ENCODE results near the gene LCE7A.

LCE7A gene

DNA sequence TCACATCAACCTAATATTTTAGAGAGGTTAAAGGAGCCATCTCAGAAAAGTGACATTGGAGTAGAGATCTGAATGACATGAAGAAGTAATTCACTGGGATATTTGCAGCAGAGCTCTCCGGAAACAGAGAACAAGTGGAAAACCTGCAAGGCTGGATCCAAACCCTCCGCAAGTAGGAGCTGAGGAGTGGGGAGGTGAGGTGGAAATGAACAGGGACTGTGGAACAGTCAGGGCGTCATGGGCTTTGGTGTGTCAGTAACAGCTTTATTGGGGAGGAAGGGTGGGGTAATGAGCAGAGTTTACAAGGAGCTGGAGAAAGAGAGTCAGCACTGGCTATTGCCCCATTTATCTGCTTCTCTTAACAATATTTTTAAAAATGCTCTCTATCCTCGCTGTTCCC, 39.2 kb downstream of the LCE7A start:
- WGBS, 2 experiments = 61 to 67% methylated on average over 4 of the region's 4 CpGs
- H3K9me3 ChIP-seq (ENCODE audit: control insufficient read depth, low read length) = no peaks in the 10 kb centered on the region
- no peaks in the 10 kb centered on the region for H3K36me3 ChIP-seq (ENCODE audit: control insufficient read depth, insufficient read depth, low read length)
- H3K27ac ChIP-seq (ENCODE audit: insufficient read depth, low read depth, low read length, poor library complexity, severe bottlenecking) = no peak overlapping the region
- no peaks in the 10 kb centered on the region for H3K27me3 ChIP-seq (ENCODE audit: control insufficient read depth, insufficient read depth, low read length, poor library complexity, severe bottlenecking)
- no peaks in the 10 kb centered on the region for H3K4me1 ChIP-seq (ENCODE audit: control insufficient read depth, insufficient read depth, low read length)
- no peak overlapping the region for H3K4me3 ChIP-seq (ENCODE audit: insufficient read depth, low read depth, low read length)

DNA sequence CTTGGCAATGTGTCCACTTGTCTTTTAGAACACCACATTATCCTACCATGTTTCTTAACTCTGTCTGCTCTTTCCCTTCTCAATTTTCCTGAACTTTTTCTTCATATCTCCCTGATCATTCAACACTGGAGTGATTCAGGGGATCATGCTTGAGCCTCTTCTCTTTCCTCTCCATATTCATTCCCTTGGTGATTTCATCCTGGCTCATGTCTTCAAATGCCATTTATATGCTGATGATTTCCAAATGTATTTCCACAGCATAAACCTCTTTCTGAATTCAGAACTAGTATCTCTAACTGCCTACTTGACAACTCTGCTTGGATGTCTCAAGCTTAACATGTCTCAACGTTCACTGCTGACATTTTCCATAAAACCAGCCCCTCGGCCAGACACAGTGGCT, 40.1 kb downstream of the LCE7A start:
- H3K9me3 ChIP-seq (ENCODE audit: control insufficient read depth, low read length) = peaks cover 1% of the 10 kb centered on the region
- no peaks in the 10 kb centered on the region for H3K36me3 ChIP-seq (ENCODE audit: control insufficient read depth, insufficient read depth, low read length)
- no peak overlapping the region for H3K4me3 ChIP-seq (ENCODE audit: insufficient read depth, low read depth, low read length)
- H3K27ac ChIP-seq (ENCODE audit: insufficient read depth, low read depth, low read length, poor library complexity, severe bottlenecking) = no peak overlapping the region
- H3K4me1 ChIP-seq (ENCODE audit: control insufficient read depth, insufficient read depth, low read length) = no peaks in the 10 kb centered on the region
- H3K27me3 ChIP-seq (ENCODE audit: control insufficient read depth, insufficient read depth, low read length, poor library complexity, severe bottlenecking) = no peaks in the 10 kb centered on the region
- 54 to 55% methylated on average over 2 of the region's 2 CpGs for WGBS, 2 experiments

DNA sequence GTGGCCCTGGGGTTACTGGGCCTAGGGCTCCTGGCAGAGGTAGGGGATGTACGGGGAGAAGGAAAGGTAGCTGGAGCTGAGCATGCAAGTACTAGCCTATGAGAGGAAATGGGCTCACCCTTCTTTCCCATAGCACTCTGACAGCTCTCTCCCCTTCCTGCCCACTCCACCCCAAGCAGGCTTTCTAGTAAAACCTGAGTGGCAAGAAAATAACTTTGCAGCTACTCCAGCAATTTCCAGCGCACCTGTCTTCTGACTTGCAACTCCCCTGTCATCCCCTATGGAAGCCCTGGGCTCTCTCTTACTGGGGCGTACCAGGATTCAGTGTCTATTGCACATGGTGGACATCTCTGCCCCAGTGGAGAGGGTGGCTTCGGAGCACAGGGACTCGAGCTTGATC, 41.8 kb downstream of the LCE7A start:
- 74 to 76% methylated on average over 5 of the region's 5 CpGs for whole genome bisulfite sequencing, 2 experiments
- H3K27me3 ChIP-seq (ENCODE audit: control insufficient read depth, insufficient read depth, low read length, poor library complexity, severe bottlenecking) = no peaks in the 10 kb centered on the region
- no peaks in the 10 kb centered on the region for H3K36me3 ChIP-seq (ENCODE audit: control insufficient read depth, insufficient read depth, low read length)
- no peaks in the 10 kb centered on the region for H3K4me1 ChIP-seq (ENCODE audit: control insufficient read depth, insufficient read depth, low read length)
- H3K27ac ChIP-seq (ENCODE audit: insufficient read depth, low read depth, low read length, poor library complexity, severe bottlenecking) = no peak overlapping the region
- no peak overlapping the region for H3K4me3 ChIP-seq (ENCODE audit: insufficient read depth, low read depth, low read length)
- H3K9me3 ChIP-seq (ENCODE audit: control insufficient read depth, low read length) = peaks cover 2% of the 10 kb centered on the region

DNA sequence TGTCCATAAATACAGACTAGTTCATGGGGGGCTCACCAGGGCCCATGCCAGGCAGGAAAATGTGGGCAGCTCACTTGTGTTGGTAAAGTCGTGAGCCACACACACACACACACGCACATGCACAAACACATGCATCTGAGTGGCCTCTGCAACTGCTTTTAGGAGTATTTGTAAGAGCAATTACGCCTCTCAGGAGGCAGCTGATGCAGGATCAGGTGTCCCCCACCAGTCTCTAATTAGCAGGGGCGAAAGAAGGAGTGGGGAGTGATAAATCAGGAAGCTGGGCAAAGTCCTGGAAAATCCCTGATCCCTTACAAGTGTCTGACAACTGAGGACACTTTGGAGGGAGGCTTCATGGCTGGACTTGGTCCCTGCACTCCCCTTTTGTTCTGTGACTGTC, 42.8 kb downstream of the LCE7A start:
- Histone ChIP-seq H3K27ac (ENCODE audit: insufficient read depth, low read depth, low read length, poor library complexity, severe bottlenecking) (no peak overlapping the region), H3K4me1 (ENCODE audit: control insufficient read depth, insufficient read depth, low read length) (no peaks in the 10 kb centered on the region), H3K27me3 (ENCODE audit: control insufficient read depth, insufficient read depth, low read length, poor library complexity, severe bottlenecking) (no peaks in the 10 kb centered on the region), H3K9me3 (ENCODE audit: control insufficient read depth, low read length) (peaks cover 2% of the 10 kb centered on the region), H3K36me3 (ENCODE audit: control insufficient read depth, insufficient read depth, low read length) (no peaks in the 10 kb centered on the region), H3K4me3 (ENCODE audit: insufficient read depth, low read depth, low read length) (no peak overlapping the region)
- WGBS, 2 experiments = 50 to 52% methylated on average over 4 of the region's 4 CpGs

DNA sequence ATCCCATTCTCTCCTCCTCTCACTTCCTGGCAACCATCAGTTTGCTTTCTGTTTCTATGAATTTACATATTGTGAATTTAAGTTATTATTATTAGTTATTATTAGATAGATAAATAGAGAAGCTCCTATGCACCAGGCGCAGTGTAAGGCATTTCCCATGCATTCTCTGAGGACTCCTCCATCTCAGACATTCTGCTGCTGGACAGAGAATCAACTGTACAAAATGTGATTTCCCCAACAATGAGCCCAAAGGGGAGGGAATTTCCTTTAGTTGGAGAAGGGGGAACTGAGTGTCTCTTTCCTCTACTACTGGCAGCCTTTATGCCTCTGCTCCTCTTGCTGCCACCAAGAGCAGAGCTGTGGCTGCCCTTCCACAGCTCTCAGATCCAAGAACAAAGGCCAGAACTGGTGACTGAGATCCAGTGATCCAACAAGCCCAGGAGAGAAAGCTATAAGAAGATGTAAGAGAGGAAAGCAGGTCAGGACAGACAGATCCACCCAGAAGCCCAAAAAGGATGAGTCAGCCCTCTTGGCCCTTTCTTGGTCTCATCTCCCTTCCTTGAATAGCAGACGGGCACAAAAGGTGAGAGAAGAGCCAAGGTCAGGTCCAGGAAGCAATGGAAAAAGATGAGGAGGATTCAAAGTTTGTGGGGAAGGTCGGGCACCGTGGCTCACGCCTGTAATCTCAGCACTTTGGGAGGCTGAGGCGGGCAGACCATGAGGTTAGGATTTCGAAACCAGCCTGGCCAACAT, 45.1 kb downstream of the LCE7A start:
- Histone ChIP-seq H3K4me1 (ENCODE audit: control insufficient read depth, insufficient read depth, low read length) (no peaks in the 10 kb centered on the region), H3K36me3 (ENCODE audit: control insufficient read depth, insufficient read depth, low read length) (no peaks in the 10 kb centered on the region), H3K9me3 (ENCODE audit: control insufficient read depth, low read length) (peaks cover 10% of the 10 kb centered on the region), H3K27ac (ENCODE audit: insufficient read depth, low read depth, low read length, poor library complexity, severe bottlenecking) (no peak overlapping the region), H3K4me3 (ENCODE audit: insufficient read depth, low read depth, low read length) (no peak overlapping the region), H3K27me3 (ENCODE audit: control insufficient read depth, insufficient read depth, low read length, poor library complexity, severe bottlenecking) (no peaks in the 10 kb centered on the region)
- 71 to 81% methylated on average over 6 to 7 of the region's 7 CpGs for WGBS, 2 experiments

DNA sequence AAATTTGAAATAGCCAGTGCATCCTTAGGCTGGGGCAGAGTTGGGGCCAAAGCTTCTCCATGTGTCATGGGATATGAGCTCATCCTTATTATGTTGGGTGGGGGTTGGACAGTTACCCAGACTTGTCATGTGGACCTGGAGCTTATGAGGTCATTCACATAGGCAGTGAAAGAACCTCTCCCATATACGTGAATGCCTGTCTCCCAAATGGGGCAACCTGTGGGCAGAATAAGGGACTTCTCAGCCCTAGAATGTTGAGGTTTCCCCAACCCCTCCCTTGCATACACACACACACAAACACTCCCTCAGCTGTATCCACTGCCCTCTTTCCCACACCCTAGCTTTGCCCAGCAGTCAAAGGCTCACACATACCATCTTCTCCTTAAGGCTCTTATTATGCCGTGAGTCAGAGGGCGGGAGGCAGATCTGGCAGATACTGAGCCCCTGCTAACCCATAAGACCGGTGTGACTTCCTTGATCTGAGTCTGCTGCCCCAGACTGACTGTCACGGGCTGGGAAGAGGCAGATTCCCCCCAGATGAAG, 46.3 kb downstream of the LCE7A start:
- Histone ChIP-seq H3K4me1 (ENCODE audit: control insufficient read depth, insufficient read depth, low read length) (no peaks in the 10 kb centered on the region), H3K36me3 (ENCODE audit: control insufficient read depth, insufficient read depth, low read length) (no peaks in the 10 kb centered on the region), H3K27ac (ENCODE audit: insufficient read depth, low read depth, low read length, poor library complexity, severe bottlenecking) (no peak overlapping the region), H3K9me3 (ENCODE audit: control insufficient read depth, low read length) (peaks cover 10% of the 10 kb centered on the region), H3K27me3 (ENCODE audit: control insufficient read depth, insufficient read depth, low read length, poor library complexity, severe bottlenecking) (no peaks in the 10 kb centered on the region), H3K4me3 (ENCODE audit: insufficient read depth, low read depth, low read length) (no peak overlapping the region)
- 65 to 67% methylated on average over 5 of the region's 5 CpGs for WGBS, 2 experiments

DNA sequence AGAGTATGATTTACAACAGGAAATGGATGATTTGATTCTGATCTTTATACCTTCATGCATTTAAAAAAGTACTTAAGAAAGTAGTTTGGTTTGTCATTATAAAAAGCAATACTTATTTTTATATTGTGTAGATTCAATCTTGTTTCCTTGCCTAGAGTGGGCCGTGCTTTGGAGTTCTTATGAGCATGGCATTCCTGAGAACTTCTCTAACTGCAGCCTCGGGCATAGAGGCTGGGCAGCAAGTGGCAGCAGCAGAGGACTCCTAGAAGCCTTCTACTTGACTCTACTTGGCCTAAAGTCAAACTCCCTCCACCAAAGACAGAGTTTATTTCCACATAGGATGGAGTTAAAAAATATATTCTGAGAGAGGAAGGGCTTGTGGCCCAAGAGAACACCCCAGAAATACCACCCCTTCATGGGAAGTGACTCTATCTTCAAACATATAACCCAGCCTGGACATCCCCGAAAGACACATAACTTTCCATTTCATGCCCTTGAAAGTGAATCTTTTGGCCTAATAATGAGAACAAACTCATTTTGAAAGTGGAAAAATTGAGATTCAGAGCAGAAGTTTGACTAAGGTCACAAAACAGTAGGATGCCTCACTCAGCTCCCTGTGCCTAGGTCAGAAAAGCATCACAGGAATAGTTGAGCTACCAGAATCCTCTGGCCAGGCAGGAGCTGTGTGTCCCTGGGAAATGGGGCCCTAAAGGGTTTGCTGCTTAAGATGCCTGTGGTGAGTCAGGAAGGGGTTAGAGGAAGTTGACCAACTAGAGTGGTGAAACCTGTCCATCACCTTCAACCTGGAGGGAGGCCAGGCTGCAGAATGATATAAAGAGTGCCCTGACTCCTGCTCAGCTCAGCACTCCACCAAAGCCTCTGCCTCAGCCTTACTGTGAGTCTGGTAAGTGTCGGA, 48.1 kb downstream of the LCE7A start, which contains the start of gene IVL:
IVL (plus strand) TSS at position 861 of the 916 bp plus-strand sequence. CDS start 1,252 bp downstream, outside the sequence.
- H3K27ac ChIP-seq (ENCODE audit: insufficient read depth, low read depth, low read length, poor library complexity, severe bottlenecking) = no peak within 1 kb of the TSS
- peaks cover 13% of the 10 kb centered on the region for H3K9me3 ChIP-seq (ENCODE audit: control insufficient read depth, low read length)
- no peak within 1 kb of the TSS for H3K4me3 ChIP-seq (ENCODE audit: insufficient read depth, low read depth, low read length)
- no peaks in the 10 kb centered on the region for H3K4me1 ChIP-seq (ENCODE audit: control insufficient read depth, insufficient read depth, low read length)
- WGBS, 2 experiments = 66 to 68% methylated on average over 4 of the region's 4 CpGs
- no peaks in the 10 kb centered on the region for H3K36me3 ChIP-seq (ENCODE audit: control insufficient read depth, insufficient read depth, low read length)
- no peaks in the 10 kb centered on the region for H3K27me3 ChIP-seq (ENCODE audit: control insufficient read depth, insufficient read depth, low read length, poor library complexity, severe bottlenecking)

DNA sequence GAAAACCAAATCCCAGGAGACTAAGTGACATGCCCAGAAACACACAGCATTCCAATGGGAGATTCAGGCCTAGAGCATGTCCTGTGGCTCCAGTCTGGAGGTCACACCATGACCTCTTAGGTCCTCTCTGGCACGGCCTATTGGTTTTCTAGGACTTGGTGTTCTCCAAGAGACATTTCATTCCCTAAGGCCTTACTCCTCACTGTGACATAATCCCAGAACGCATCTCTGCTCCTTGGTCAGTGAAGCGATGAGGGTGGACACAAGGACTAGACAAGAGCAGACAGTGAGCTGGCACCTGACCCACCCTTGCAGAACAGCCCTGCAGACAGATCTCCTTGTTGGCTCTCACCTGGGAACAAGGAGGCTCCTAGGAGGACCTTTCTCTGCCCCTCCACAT, 49.4 kb downstream of the LCE7A start:
- Histone ChIP-seq H3K27me3 (ENCODE audit: control insufficient read depth, insufficient read depth, low read length, poor library complexity, severe bottlenecking) (no peaks in the 10 kb centered on the region), H3K4me3 (ENCODE audit: insufficient read depth, low read depth, low read length) (no peak overlapping the region), H3K36me3 (ENCODE audit: control insufficient read depth, insufficient read depth, low read length) (no peaks in the 10 kb centered on the region), H3K27ac (ENCODE audit: insufficient read depth, low read depth, low read length, poor library complexity, severe bottlenecking) (no peak overlapping the region), H3K4me1 (ENCODE audit: control insufficient read depth, insufficient read depth, low read length) (no peaks in the 10 kb centered on the region), H3K9me3 (ENCODE audit: control insufficient read depth, low read length) (peaks cover 13% of the 10 kb centered on the region)
- 73 to 76% methylated on average over 3 of the region's 3 CpGs for WGBS, 2 experiments
